HG02981 (cell line): ENCODE data around the gene ADORA1.

Source experiments
- ATAC-seq: cut with Tn5 transposase; IDR thresholded peaks from one replicate; pipeline ENCODE4 v1.9.1; 2021; ENCODE audit warnings: mild to moderate bottlenecking, moderate library complexity; ENCODE audit not compliant: unreplicated experiment

Gene ADORA1

DNA sequence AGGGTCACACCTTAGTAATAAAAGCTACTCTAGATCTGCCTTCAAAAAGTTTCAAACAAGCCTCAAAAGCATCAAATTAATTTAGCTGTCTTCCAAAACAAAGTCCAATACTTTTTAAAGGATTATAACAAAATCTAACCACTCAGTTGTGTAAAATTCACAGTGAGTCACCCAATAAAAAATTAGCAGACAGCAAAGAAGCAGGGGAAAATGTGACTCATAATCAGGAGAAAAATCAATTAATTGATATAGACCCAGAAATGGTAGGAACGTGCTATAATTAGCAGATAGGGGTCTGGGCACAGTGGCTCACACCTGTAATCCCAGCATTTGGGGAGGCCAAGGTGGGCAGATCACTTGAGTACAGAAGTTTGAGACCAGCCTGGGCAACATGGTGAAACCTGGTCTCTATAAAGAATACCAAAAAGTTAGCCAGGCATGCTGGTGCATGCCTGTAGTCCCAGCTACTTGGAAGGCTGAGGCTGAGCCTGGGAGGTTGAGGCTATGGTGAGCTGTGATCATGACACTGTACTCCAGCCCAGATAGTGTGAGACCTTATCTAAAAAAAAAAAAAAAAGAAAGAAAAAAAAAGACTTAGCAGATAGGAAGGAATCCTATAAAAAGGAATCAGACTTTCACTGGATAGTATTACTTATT is 33.6 kb upstream of the ADORA1 start:
- ATAC-seq: no peak

DNA sequence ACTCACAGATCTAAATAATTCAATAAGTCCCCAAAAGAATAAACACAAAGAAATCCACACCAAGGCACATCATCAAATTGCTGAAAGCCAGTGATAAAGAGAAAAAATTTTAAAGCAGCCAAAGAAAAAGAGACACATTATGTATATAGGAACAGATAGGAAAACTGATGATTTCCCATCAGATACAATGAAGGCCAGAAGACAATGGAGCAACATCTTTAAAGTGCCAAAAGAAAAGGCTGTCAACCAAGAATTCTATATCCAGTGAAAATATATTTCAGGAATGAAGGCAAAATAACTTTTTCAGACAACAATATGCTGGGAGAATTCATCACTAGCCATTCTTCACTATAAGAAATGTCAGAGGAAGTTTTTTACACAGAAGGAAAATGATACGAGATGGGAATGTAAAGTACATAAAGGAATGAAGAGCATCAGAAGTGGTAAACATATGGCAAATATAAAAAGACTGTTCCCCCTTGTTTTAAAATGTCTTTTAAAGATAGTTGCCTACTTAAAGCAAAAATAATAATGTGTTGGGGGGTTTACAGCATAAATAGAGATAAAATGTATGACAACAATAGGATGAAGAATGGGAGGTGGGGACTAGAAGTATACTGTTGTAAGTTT is 32.4 kb upstream of the ADORA1 start:
- ATAC-seq: no peak

DNA sequence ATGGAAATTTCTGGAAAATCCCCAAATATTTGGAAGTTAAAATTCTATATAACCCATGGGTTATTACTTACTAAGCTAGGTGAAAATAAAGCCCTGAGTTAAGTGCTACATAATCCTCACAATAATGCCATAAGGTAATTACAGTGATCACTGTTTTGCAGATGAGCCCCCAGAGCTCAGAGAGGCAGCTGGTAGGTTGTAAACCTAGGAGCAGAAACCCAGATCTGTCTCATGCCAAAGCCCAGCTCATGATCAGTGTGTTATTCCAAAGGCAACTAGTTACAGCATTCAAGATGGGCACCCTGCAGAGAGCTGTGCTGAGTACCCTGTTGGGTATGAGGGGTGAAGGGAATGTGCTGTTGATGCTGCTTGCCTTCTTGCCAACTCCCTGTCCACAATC is 31.0 kb upstream of the ADORA1 start:
- ATAC-seq: no peak

DNA sequence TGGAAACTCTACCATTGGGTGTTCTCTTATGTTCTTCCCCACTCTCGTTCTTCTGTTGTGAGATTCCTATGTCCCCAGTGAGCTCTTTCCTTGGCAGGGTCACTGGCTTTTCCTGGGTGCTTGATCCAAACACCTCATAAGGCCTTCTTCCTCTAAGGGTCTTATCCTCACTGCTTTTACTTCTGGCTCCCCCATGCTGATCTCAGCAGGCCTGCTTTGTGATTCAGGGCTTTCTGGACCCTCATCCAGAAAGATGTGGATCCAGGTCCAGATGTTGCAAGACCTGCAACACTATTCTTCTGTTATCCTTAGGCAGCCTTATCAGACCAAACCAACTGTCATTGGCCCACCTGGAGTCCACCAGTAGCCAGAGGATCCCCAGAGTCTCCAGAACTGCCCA is 30.5 kb upstream of the ADORA1 start:
- ATAC-seq: no peak

DNA sequence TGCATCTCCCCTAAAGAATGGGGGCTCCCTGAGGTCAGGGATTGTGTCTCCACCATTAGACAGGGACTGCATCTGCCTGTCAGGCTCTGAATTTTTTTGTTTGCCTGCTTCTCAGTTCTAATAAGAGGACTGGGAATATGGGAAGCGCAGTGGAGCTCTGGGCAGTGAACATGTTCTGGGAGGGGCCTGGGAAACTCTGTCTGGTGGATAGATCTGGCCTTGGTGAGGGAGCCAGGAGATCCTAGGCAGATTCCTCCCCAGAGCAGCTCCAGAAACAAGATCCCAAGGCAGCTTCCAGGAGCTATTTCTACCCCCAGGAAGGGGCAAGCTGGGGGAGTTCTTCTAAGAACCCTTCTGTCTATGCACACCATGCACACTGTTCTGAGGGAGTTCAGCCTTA is 29.1 kb upstream of the ADORA1 start:
- ATAC-seq: no peak

DNA sequence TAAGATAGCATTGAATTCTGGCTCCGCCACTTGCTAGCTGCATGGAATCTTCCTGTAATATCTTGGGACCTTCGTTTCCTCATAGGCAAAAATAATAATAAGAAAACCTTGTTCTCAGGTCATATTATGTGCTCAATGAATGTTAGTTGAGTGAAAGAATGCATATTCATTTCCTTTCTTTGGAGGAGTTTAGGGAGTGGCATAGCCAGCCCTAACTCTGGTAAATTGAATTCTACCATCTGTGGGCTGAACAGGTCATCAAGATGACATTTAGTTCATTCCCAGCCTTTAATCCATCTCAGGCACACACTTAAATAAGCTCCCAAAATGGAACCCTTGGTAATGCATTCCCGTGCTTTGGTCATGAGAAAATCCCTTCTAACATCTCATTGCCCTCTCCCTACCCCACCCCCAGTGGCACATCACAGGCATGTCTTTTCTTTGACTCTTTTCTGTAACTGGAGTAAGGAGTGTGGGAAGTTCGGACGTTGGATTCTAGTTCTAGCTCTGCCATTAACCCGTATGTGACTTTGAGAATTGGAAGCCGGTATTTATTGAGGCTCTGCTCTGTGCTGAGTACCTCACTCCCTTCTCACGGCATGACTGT is 28.5 kb upstream of the ADORA1 start:
- ATAC-seq: no peak

DNA sequence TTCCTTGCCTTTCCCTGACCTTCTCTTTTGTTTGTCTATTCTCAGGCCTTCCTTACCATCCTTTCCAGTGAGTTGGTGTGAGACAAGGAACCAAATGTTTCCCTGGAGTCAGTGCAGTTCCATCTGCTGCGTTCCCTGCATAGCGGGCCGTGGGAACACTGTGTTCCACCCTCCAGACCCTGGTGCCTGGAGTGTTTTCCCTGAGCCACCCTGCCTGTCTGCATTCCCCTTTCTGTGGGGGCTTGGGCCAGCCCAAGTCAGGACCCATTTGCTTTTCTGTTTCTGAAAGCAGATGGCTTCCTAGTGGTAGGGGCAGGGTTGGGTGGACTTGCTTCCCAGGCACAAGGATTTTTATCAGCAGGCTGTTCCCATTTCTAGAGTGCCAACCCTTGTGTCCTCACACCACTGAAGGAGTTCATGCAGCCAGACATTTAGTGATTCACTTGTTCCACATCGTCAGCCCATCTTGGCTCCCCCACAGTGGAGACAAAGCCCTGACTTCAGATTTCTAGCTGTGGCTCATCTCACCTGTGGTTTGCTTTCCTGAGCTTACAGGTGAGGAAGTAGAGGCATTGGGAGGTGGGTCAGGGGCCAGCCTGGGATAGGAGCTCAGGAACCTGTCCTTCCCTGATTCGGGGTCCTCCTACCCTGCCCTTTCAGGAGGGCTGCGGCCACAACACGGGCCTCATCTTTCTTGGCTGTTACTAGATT is 27.6 kb upstream of the ADORA1 start:
- no peak for ATAC-seq

DNA sequence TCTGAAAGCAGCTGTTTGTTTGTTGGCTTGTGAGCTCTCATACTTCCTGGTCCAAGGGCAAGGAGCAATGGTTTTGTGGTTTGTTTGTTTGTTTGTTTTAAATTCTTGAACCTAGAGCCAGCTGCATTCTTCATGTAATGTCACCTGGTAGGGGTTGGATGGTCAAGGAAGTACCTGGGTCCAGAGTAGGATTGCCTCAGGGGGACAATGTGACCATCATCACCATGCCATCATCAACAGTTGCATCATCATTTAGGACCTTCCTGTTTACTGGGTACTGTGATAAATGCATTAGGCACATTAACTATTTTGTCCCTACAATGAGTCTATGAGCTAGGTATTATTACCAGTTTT is 27.0 kb upstream of the ADORA1 start:
- ATAC-seq: no peak

DNA sequence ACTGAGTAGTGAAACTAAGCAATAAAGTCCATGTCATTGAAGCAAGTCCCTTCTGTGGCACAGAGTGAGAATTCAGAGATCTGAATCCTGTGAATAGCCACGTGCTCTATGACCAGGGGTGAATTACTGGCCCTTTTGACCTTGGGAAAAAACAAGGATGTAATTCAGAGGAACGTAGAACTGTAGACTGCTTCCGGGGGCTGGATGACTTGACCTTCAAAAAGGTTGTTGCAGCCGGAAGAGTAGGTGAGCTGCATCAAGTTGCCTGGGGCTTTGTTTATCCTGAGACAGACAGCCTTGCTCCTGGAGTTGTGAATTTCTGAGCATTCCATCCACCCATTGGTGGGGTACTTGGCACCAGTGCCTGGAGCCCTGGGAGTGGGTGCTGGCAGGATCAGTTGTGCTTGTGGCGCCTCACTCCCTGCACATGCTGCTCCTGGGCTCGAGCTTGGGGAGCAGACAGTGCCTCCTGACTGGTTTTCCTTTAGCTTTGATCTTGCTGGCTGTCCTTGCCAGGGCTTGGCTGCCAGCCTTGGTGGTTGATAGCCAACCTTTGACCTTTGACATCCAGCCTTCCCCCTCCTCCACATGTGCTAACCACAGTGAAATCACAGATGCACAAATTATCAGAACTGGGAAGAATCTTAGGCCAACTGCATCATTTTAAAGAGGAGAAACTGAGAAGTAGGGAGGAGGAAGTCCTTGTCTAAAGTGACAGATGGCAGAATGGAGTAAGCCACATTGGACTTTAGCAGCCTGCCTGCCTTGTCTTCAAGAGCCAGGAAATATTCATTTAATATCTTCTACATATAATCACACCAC is 25.5 kb upstream of the ADORA1 start:
- ATAC-seq: no peak

DNA sequence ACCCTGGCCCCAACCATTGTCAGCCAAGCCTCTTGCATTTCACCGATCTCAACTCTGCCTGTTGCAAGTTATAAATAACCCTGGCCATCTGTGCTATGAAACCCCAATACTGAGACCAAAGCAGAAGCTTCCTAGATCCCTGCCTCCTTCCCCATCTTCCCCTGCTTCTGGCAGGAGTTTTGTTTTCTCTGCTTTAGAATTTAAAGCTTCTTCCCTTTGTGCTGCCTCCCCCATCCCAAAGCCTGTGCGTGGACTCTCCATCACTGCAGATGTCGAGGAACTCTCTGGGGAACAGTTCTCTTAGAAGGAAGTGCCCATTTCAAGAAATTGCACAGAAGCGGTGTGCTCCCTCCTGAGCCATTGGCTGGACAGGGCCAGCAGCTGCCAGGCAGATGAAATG is 24.3 kb upstream of the ADORA1 start:
- no peak for ATAC-seq

DNA sequence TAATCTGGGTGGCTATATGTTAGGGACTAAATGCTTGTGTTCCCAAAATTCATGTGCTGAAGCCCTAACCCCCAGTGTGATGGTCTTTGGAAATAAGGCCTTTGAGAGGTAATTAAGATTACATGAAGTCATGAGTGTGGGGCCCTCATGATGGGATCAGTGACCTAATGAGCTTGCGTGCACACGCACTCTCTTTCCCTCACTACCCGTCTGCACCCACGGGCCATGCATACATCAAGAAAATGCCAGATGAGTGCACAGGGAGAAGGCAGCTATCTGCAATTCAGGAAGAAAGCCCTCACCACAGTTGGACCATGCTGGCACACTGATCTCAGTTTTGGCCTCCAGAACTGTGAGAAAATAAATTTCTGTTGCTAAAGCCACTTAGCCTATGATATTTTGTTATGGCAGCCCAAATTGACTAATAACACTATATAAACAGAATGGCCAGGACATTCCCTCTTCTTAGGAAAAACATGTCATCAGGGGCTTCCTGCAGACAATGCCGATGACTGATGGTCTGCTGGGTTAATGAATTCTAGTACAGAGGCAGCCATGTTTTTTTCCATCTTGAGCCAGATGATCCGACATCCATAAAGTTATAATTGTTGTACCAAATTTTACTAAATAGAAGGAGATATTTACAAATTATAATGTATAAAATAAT is 23.6 kb upstream of the ADORA1 start:
- no peak for ATAC-seq

DNA sequence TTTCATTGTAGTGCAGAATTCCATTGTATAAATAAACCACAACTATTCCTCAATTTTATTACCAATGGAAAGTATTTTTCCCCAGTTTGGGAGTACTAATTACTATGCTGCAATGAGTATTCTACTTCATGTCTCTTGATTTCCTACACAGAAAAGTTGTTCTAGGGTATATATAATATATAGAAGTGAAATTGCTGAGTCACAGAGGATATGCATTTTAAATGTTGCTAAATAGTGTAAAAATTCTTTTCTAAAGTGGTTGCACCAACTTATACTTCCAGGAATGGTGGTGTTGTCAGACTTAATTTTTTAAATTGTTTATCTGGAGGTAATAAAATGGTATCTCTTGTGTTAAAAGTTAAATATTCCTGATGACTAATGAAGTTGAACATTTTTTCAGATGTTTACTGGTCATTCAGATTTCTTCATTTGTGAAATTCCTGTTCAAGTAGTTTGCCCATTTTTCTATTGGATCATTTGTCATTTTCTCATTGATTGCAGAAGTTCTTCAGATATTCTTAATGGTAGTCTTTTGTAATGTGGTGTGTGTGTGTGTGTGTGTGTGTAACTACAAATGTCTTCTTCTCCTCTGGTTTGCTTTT is 22.6 kb upstream of the ADORA1 start:
- no peak for ATAC-seq

DNA sequence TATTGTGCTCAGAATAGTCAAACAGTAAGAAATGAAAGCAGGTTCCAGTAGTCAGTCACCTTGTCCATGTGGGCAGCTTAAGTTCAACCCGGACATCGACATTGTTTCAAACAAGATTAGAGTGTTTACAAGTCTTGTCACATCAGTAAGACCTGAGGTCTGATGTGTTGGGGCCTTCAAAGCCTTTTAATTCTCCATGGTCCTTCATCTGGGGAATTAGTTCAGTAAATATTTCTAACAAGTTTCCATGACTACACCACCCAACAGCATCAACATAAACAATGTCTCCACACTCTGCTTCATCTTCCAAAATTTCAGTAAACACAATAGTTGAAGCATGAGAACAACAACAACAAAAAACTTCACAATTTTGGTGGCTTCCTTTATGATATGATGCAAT is 15.1 kb upstream of the ADORA1 start:
- ATAC-seq: no peak

DNA sequence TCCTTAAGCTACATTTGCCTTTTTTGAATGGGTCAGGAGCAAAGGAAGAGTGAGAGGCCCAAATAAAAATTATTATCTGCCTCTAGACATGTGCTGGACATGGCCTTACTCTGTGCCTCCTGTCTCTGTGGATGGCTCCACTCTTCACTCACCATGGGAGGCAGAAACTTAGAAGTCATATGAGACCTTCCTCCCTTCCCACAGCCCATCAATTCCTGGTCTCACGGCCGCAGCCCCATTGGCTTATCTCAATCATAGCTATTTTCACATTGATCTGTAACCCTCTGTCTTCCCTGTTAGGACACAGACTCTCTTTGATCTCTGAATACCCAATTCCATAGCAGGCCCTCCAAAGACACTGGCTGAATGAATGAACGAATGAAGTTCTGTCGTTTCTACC is 14.2 kb upstream of the ADORA1 start:
- no peak for ATAC-seq

DNA sequence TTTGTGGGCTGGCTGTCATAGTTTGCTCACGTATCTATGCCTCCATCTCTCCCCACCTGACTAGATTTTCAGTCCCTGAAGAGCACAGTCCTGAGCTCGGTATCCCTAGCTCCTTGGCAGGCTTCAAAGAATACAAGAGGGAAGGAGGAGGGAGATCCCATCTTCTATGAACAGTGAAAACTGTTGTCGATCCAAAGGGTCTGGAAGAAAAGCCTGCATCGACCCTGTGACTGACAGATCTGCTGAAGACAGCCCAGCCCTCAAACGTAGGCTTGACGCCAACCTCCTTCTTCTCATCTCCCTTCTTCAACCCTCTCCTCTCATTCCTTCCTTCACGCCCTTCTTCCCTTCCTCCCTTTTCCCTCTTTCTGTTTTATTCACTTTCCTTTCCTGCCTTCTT is 13.3 kb upstream of the ADORA1 start:
- no peak for ATAC-seq

DNA sequence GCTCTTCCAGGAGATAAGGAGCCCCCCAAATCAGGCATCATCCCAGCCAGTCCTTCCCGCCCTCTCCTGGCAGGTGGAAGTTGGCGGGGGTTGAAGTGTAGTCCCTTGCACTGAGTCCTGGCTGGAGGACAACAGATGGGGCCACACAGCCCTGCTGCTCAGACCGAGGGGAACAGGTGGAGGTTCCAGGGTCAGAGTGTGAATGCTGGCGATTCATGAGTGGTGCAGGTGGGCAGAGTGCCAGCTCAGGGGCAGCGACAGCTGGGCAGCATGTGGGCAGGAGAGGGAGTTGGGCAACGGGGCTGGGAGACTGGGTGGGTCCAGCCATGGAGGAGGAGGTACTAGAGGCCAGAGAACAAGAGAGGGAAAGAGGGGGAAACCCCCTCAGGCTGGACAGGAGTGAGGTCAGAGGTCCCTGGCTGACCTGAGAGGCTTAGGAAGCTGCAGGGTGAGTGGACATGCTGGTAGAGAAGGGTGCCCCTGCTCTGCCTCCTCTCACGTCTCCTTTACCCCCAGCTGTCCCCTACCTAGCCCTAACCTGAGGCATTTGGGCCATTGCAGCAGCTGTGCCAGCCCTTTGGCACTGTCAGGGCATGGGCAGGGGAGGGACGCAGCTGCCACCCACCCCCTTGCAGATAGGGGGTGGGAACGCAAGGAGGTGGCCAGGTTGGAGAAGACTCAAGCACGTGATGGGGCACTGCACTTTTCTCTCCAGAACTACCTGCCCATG is 11.3 kb upstream of the ADORA1 start:
- ATAC-seq: no peak

DNA sequence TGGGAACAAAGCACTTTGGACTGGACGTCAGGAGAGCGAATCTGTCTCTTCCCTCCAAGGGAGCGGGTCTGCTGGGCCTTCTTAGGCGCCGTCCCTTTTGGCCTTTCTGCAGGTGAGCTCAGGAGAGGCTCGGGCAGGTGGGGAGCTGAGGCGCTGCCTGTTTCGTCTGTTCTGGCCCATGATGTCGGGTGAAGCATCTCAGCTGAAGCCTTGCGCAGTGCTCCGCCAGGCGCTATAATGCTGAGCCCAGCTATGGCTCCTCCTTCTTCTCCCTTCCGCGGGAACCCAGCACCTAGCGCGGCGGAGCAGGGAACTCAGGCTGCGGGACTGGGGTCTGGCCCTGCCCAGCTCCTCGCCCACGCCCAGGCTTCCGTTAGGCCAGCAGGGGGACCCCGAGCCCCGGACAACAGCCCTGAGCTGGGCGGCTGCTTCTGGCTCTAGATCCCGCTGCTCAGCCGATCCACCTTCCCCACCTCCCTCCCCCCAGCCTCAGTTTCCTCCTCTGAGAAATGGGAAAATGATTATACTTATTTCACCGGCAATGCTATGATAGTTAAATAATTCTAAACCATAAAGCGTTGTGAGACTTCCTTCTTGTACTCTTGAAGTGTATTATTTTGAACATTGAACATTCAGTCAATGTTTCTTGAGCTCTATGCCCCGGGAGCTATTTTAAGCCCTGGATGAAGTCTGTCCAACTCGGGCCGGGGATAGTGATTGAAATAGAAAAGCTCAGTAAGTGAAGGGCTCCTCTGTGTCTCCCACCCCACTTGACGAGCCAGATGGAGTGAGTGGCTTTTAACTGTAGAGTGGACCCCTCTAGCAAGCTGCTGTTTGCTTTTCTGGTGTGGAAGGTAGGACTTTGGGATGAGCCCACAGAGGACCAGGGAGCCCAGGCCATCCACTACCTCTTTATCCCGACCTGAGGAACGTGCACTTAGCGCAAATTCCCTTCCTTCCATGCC is 9.6 kb upstream of the ADORA1 start:
- no peak for ATAC-seq

DNA sequence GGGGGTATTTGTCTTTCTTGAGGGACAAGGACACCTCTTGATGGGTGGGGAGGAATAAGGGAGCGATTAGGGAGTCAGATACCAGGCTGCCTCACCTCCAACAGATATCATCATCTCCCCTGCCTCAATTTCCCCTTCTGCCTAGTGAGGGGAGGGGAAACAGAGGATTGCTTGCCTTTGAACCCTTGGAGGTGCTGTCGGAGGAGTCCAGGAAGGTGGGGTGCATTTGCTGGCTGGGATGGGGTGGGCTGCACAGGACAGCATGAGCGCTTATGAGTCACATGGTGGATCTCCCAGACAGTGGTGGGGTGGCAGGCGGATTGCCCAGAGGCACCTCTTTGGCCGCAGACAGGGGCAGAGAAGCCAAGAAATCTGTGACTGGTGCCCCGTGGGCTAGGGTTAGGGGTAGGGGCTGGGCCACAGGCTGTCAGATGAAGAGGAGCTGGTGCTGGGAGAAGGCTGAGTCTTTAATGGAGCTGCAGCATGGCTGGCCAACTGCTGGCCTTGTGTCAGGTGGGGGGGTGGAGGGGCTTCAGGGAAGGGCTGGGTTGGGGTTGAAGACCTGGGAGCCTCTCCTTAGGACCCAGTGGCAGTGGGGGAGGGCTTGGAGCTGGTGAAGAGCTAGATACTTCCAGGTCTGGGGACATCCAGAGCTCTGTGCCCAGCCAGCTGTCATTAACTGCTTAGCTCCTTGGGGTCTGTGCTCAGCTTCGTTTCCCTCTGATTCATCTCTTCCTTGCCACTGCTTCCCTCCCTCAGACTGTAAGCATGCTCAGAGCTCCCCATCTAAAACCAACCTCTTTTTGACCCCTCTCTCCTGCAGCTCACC is 7.0 kb upstream of the ADORA1 start:
- ATAC-seq: no peak
